Cortex of kidney (tissue), 1 donor: ENCODE data around the gene AFDN.

Experiments
- DNase-seq: peaks from one replicate; lab custom pipeline; 2025; lab: John Stamatoyannopoulos, UW

AFDN gene

DNA sequence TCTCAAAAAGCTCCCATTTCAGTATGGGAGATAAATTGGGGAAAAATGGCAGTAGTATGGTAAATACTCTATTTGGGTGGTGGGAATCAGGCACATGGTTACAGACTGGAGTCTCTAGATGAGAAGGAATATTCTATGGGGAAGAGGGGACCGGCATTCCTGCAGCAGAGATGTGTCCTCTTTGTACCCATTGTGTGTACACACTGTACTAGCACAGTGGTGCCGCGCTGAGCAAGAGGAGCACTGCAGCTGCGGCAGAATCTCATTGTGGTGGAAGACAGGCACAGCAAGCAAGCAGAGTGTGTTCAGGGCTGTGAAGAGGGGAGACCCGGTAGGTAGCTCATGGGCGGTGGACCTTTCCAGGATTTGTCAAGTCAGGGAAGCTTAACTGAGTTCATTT is 13.0 kb downstream of the AFDN start:
- no peak for DNase-seq

DNA sequence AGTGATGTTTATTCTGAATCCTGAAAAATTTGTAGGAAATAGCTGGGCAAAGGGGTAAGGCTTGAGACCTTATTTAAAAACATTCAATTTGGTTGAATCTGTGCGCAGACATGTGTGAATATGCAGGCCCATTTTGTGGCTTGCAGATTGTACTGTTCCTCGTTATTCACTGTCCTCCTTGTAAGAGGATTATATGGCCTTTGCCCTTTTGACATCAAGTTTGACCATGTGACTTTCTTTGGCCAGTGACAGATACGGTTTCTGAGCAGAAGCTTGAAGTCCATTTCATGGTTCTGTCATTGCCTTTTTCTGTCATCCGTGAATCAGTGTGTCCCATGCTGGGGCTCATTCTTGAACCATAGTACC is 13.4 kb downstream of the AFDN start:
- no peak for DNase-seq

DNA sequence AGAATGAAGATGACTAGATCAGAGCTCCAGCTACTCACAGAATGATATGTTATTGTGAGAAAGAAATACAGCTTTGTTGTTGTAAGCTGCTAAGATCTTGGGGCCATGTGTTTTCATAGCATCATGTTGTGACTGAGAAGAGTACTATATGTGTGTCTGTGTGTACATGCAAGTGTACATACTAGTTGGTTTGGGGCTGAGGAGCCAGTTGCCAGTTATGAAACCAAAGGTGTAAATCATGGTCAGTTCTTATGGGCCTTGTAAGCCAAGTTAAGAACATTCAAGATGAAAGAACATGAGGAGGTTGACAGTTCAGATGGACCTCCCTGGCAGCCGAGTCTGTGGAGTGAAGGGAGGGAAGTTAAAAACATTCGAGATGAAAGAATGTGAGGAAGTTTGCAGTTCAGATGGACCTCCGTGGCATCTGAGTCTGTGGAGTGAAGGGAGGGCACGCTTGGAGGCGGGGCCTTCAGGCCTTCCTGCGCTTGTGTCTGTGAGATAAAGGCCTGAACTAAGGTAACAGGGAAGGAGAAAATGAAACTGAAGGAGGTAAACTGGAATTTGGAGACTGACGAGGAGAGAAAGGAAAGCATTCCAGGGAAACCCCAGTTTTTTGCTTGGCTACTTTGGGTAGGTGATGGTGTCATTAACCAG is 13.9 kb downstream of the AFDN start:
- DNase-seq = no peak

DNA sequence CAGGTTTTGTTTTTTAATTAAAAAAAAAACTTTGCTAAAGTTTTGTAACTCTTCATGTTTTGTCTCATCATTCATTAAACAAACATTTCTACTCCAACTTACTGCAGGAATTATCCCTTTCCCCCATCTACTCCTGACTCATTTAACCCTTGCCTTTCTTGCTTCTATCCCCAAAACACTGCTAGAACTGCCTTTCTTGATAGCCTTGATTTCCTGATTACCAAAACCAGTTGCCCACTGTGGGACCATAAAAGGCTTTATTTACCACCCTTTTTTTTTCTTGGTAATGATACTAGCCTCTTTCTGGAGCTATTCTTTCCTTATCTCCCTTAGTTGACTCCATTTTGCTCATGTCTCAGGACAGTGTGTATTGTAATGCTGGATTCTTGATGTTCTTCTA is 15.3 kb downstream of the AFDN start:
- no peak for DNase-seq

DNA sequence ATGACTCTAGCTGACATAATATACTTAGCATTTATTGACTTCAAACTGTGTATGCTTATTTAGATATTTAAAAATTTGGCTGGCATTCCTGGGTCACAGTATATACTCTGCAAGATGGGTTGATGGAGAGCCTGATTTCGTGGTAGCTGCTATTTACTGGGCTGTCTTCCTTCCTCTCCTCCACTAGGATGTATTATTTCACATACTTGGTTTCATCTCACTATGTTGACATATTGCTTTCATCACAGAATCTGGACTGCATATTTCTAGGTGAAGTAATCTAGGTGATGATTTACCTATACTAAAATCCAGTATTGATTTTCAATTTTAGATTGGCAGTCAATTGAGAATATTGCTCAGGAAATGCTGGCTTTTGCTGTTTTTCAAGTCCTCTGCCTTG is 15.7 kb downstream of the AFDN start:
- DNase-seq = no peak

DNA sequence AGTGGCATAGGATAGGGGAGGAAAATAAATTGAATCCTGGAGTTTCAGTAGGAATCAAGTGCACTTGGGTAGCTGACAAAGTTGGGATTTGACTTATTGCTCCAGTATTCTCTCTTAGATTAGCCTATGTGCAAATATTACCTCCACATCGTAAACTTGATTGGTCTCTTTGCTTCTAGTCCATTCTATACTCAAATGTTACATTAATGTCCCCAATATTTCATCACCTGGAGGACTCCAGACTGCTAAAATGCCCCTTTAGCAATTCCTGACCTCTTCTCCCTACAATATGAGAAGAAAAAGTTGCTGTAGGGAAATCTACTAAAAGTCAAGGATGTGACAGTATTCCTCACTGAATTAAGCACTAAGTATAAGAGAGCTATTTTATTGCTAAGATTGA is 16.3 kb downstream of the AFDN start:
- no peak for DNase-seq

DNA sequence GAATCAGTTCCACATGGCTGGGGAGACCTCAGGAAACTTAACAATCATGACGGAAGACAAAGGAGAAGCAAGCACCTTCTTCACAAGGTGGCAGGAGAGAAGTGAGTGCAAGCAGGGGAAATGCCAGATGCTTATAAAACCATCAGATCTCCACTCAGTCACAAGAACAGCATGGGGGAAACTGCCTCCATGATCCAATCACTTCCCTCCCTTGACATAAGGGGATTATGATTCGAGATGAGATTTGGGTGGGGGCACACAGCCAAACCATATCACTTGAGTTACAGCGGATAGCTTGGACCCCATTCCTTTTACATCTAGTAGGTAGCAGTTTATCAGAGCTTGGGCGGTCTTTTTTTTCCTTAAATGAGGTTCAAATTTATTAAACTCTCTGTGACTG is 19.1 kb downstream of the AFDN start:
- DNase-seq = no peak

DNA sequence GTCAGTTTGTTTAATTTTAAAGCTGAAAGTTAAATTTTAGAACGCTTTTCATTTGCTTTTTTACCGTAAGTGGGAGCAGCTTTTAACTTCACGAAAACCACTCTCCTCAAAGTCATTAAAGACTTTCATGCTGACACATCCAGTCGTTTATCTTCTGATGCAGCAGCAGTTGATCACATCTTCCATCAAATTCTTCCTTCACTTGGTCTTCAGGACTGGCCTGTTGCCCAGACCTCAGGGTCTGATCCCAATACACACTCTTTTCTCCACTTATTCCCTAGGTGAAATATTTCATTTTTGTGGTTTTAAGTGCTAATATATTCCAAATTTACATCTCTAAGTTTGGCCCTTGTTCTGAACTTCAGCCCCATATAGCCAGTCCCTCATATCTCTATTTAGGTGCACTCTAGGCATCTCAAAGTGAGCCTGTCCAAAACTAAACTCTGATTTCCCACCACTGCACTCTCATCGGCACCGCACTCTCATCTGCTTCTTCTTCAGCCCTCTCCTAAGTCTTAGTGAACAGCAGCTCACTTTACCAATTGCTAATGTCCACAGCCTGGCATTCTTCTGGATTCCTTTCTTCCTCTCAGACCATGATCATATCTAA is 20.4 kb downstream of the AFDN start:
- no peak for DNase-seq

DNA sequence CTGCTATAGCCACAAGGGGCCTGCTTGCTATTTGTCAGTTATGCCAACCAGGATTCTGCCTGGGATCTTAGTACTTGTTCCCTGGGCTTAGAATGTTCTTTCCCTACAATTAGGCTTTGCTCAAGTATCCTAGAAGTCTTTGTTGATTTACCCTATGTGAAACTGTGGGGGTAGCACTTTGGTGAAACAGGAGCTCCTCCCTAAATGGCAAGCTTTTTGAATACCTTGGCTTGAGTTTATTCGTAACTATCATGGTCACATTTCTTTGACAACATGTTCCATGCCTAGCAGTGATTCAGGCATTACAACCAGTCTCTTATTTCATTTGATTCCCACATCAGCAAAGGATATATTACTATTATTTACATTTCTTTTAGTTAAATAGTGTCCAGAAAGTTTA is 21.2 kb downstream of the AFDN start:
- no peak for DNase-seq

DNA sequence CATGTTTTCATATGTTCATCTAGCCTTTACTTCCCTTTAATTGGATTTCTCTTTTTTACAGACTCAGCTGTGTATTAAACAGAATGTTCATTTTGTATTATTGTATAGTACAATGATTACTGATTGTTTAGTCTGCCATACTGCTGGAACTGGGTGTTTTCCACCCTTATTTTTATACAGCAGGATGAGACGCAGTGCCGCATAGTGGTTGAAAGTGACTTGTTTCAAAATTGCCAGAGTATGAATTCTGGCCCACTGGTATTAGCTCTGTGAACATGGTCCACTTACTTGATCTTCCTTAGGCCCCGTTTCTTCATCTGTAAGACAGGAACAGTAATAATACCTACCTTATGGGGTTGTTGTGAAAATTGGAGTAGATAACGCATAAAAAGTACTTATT is 22.1 kb downstream of the AFDN start:
- DNase-seq = no peak

DNA sequence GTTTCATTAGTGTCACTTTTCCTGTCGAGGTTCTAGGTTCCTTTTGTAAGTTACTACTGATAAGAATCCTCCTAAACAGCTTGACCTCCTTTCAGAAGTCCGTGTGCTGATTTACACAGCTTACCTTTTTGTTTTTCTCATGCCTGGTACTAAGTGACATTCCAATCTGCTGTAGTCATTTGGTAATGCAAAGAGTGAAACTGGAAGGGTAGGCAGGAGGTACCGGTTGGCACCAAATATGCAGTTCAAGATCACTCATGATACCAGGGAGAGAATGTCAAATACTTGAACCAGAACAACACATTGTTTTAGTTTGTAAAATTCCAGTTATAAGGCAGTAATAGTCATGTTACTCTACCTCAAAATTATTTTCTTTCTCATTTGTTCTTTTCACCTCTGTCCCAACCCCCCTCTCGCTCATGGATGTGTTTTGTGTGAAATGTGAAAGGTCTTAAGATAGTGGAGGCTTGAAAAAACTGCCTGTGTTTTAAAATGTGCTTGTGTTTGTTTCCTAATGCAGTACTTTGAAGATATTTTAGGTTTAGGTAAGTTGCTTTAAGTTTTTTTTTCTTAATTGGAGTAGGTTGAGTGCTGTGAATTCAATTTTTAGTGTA is 23.2 kb downstream of the AFDN start:
- DNase-seq = no peak

DNA sequence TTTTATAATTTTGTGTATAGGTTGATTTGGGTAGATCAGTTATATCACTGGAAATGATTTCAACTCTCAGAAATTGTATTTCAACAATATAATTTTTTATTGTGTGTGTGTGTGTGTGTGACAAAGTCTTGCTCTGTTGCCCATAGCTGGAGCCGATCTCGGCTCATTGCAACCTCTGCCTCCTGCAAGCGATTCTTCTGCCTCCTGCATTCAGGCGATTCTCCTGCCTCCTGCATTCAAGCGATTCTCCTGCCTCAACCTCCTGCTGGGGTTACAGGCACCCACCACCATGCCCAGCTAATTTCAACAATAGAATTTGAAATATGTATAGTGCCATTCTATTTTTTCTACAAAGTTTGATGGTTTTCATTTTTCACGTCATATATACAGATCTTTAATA is 24.1 kb downstream of the AFDN start:
- no peak for DNase-seq

DNA sequence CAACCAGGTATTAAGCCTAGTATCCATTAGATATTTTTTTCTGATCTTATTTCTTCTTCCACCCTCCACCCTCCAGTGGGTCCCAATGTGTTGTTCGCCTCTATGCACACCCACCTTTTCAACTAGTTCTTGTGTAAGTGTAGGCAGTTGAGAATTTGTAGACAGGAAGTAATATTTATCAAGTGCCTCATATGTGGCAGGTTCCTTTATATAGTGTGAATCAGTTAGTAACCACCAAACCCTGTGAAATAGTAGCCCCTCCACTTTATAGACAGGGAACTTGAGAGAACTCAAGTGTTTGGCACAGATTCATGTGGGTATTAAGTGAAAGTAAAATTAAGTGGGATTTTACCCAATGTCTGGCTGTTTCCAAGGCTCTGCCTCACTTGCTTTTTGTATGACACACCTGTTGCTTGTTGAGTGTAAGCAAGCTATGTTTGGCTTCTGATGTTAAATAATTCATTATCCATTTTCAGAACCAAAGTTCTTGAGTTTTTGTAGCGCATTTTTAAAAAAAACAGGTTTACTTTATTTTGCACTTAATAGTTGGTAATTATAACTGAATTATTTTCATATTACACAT is 24.8 kb downstream of the AFDN start:
- no peak for DNase-seq

DNA sequence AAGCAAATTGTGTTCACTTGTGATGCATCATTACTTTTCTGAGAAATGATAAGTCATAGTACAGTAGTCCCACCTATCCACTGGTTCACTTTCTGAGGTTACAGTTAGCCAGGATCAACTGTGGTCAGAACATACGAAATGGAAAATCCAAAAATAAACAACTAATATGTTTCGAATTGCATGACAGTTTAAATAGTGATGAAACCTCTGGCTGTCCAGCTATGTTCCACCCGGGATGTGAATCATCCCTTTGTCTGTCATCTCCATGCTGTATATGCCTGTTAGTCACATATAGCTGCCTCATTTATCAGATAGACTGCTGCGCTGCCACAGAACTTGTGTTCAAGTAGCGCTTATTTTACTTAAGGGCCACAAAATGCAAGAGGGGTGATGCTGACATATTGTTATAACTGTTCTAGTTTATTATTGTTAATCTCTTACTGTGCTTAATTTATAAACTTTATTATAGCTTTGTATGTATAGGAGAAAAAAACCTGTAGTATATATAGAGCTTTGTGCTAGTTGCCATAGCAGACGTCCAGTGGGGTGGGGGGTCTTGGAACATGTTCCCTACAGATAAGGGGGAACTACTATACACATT is 29.2 kb downstream of the AFDN start:
- no peak for DNase-seq

DNA sequence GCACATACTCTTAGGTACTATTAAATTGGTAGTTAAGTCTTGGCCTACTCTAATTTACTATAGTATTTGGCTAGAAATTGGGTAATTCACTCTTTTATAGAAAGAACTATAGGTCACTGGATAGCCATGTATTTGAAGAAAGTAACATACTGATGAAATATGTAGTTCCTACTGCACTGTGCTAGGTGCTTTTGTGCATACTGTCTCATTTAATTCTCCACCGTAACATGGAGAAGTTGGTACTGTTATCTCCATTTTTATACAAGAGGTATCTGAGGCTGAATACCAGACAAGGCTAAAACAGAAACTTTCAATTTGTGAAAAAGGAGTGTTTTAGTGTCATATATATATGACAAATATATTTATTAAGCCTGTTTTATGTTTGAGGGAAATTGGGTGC is 29.8 kb downstream of the AFDN start:
- DNase-seq = no peak

DNA sequence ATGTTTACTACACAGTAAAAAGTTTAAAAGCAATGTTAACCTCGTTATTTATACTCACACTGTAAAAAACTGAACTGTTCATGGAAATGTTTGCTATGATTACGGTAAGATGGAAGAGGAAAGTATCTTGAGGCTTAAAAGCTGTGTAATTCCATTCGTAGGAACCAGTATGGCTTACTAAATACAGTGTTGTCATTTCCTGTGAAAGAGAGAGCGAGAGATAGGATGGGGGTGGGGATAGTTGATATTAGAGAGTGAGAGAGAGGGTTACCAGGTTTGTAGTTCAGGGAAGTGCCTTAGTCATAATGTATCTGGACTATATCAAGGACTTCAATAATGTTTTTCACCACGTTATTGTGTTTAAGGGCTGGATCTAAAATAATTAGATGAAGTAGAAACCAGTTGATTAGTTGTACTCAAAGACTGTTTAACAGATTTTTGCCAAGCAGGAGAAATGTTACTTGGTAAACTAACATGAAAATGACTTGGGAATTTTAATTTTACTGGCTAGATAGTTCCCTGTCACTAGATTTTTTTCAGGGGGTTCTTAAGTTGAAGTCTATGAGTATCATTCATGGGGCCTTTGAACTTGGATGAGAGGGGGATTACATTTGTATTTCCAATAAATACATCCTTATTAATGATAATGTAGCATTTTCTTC is 30.4 kb downstream of the AFDN start:
- DNase-seq = no peak

DNA sequence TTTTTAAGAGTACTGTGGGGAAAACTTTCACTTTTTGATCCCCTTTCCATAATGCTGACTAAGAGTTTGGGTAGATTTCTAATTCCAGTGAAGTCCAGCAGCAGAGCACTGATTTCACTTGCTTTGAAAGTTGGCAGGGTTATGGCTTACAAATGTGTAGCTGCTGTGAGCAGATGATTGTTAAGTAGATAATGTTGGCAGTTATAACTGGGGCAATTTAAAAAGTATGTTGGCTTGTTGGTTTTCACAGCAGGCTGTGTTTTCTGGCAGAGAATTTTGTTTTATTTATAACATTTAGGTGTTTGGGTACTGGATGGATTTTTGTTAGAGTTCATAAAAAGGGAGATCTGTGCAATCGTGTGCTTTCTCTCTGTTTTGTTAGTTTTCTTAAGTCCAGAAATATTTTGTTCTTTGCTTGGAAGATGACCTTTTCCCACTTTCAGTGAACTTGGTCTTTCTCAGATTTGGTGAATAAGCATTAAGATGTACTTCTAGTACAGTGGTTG is 31.4 kb downstream of the AFDN start:
- DNase-seq = no peak

DNA sequence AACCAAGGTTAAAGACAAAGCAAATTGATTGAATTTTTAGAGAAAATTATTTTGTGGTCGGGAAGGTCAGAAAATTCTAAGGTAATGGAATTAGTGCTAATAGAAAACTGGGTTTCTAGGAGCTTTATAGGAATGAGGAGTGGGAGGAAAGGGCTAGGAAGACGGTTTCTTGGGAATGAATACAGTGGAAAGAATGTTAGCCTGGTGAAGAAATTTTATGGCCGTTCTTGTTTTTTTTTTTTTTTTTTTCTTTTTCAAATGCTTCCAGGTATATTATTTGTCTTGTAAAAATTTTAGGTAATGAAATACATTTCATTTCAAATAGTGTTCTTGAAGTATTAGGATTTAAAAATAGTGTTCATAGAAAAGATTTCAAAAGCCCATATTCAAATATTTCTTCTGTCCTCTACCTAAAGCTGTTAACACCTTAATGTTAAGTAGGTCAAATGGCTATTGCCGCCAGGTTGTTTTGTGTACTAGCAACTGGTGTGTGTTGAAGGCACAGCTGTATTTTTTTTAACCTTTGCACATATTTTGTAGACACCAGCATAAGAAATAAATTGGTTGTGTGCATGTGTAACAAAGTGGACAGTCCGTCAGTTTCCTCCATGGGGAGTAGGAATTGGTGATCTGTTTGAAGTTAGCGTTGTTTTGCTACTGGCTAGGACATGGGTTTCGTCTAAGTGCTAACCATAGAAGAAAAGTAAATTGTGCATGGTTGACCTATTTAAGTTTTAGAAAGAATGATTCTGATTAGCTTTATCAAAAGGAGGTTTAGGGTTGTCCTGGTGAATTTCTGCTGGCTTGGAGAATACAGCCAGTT is 32.3 kb downstream of the AFDN start:
- no peak for DNase-seq

DNA sequence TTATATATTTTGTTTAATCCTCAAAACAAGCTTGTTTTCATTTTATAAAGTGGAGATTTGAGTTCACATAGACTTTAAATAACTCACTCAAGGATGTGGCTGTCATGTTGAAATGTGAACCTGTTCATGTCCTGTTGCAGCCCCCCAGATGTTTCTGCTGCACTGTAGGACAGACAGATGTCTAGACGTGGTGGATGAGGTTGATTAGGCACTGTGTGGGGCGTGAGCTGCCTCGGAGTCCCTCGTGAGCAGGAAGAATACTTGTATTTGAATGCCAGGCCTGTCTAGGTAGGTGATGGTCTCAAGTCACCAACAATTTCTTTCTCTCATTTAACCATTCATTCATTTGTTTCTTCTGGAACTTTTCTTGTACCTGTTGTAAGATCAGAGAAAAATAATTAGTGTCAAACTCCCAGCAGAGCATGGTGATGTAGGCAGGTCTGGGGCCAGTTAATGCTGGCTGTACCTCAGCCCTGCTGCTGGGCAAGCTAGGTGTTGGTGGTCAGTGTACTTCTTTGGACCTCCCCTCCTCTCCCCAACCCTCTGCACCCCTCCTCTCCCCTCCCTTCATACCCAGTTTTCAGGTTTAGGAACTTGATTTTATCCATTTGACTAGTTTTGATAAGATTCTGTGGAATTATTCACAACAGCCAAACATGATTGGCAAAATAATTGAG is 34.0 kb downstream of the AFDN start:
- DNase-seq = no peak

DNA sequence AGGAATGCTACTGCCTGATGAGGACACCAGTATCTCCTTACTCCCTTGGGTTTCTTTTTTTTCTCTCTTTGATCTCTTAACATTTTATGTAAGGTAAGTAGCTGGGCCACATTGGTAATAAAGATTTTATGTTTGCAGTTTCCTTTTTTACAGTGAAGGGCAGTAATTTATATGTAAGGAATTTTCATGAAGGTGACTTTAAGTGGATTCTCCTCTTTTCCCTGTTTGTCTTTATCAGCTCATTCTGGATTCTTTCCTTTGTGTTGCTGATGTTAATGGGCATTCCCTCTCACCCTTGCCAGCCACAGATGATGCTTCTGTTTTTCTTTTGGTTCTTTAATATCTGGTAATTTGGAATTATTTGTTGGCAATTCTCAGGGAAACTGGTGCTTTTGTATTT is 34.7 kb downstream of the AFDN start:
- DNase-seq = no peak

DNA sequence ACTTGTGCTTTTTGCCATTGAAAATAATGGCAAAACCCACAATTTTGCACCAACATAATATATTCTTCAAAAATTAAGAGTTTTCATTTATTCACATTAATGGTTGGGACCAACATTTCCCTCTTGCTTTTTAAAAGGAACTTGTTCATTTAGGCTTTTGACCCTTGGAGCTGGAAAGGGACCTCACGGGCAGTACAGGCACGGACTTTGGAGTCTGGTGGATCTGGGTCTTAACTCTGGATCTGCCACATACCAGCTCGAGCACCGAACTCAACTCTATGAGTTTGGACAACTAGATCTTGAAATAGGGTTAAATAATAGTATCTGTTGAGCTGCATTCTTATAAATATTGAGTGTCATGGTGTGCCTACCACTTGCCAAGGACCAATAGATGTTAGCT is 37.2 kb downstream of the AFDN start:
- no peak for DNase-seq
